Liver (tissue), 9 donors: ENCODE measurements around the gene SLC37A2. TPM values are rescaled to one million over a fixed set of nuclear protein-coding genes. Genes with fewer than 3 reads are reported as not detected.

Experiments
- DNase-seq: peaks from one replicate; pipeline ENCODE4 v3.0.0-alpha.2; 2017; ENCODE audit warnings: low spot score
- H3K27ac ChIP-seq, 2 donors: one replicate each; pipeline ENCODE4 v1.7.0; 2013; ENCODE audit warnings: inconsistent platforms in 2 of 2, low read length in 2 of 2, control low read depth in 1 of 2, low read depth in 1 of 2, mild to moderate bottlenecking in 1 of 2
- H3K27me3 ChIP-seq, 4 donors: one replicate each; pipeline versions ENCODE4 v1.6.1 to v1.7.0; 2013; ENCODE audit warnings: low read length in 3 of 4, inconsistent platforms in 1 of 4, mild to moderate bottlenecking in 1 of 4, moderate library complexity in 1 of 4; ENCODE audit not compliant: control insufficient read depth in 4 of 4, insufficient read depth in 4 of 4
- H3K36me3 ChIP-seq, 4 donors: one replicate each; pipeline versions ENCODE4 v1.6.1 to v1.7.0; 2013; ENCODE audit warnings: low read length in 3 of 4, mild to moderate bottlenecking in 3 of 4, low read depth in 1 of 4, moderate library complexity in 1 of 4; ENCODE audit not compliant: control insufficient read depth in 4 of 4, insufficient read depth in 3 of 4
- H3K4me1 ChIP-seq, 4 donors: one replicate each; pipeline versions ENCODE4 v1.6.1 to v1.7.0; 2013; ENCODE audit warnings: low read length in 3 of 4, mild to moderate bottlenecking in 3 of 4, moderate library complexity in 1 of 4; ENCODE audit not compliant: control insufficient read depth in 4 of 4, insufficient read depth in 4 of 4
- H3K4me3 ChIP-seq, 3 donors: one replicate each; pipeline versions ENCODE4 v1.6.1 to v1.7.0; 2013; ENCODE audit warnings: low read length in 3 of 3, control low read depth in 1 of 3, low read depth in 1 of 3, mild to moderate bottlenecking in 1 of 3
- H3K9ac ChIP-seq, 2 donors: one replicate each; pipeline ENCODE4 v1.7.0; 2013; ENCODE audit warnings: low read length in 2 of 2, mild to moderate bottlenecking in 2 of 2, moderate library complexity in 2 of 2, control low read depth in 1 of 2, low read depth in 1 of 2
- H3K9me3 ChIP-seq, 4 donors: one replicate each; pipeline versions ENCODE4 v1.6.1 to v1.7.0; 2013; ENCODE audit warnings: low read length in 3 of 4; ENCODE audit not compliant: control insufficient read depth in 4 of 4
- CTCF ChIP-seq: fragments of 150-350 bp; IDR thresholded peaks from 2 replicates; pipeline ENCODE4 v1.5.1; 2017; ENCODE audit warnings: improper control_type of control experiment, low read depth, low read length; ENCODE audit not compliant: missing input control
- EGR1 ChIP-seq, 2 donors: IDR thresholded peaks; 2 replicates each; pipeline ENCODE4 v1.6.1; 2016 to 2018; ENCODE audit warnings: antibody characterized with exemption in 2 of 2, low read depth in 2 of 2
- FOXA1 ChIP-seq: IDR thresholded peaks from 2 replicates; pipeline ENCODE4 v1.6.1; 2016; ENCODE audit warnings: antibody characterized with exemption
- FOXA2 ChIP-seq: IDR thresholded peaks from 2 replicates; pipeline ENCODE4 v1.6.1; 2016; ENCODE audit warnings: antibody characterized with exemption
- GABPA ChIP-seq, 2 donors: IDR thresholded peaks in 1 of 2; conservative IDR thresholded peaks in 1 of 2; 2 replicates each; pipeline ENCODE4 v1.6.1; 2016; ENCODE audit warnings: antibody characterized with exemption in 2 of 2, mild to moderate bottlenecking in 1 of 2, moderate library complexity in 1 of 2
- HNF4A ChIP-seq, 2 donors: conservative IDR thresholded peaks; 2 replicates each; pipeline ENCODE4 v1.6.1; 2016; ENCODE audit warnings: antibody characterized with exemption in 2 of 2, mild to moderate bottlenecking in 2 of 2
- HNF4G ChIP-seq: IDR thresholded peaks from 2 replicates; pipeline ENCODE4 v1.6.1; 2016; ENCODE audit warnings: antibody characterized with exemption
- JUND ChIP-seq, 2 donors: IDR thresholded peaks; 2 replicates each; pipeline ENCODE4 v1.6.1; 2016; ENCODE audit warnings: antibody characterized with exemption in 2 of 2
- NR2F2 ChIP-seq: IDR thresholded peaks from 2 replicates; pipeline ENCODE4 v1.6.1; 2016; ENCODE audit warnings: antibody characterized with exemption
- SP1 ChIP-seq: IDR thresholded peaks from 2 replicates; pipeline ENCODE4 v1.6.1; 2018; ENCODE audit warnings: antibody characterized with exemption, mild to moderate bottlenecking
- TAF1 ChIP-seq: conservative IDR thresholded peaks from 2 replicates; pipeline ENCODE4 v1.6.1; 2016; ENCODE audit warnings: antibody characterized with exemption, mild to moderate bottlenecking
- YY1 ChIP-seq: IDR thresholded peaks from 2 replicates; pipeline ENCODE4 v1.6.1; 2016; ENCODE audit warnings: antibody characterized with exemption, mild to moderate bottlenecking
- ZBTB33 ChIP-seq: IDR thresholded peaks from 2 replicates; pipeline ENCODE4 v1.6.1; 2016; ENCODE audit warnings: antibody characterized with exemption
- WGBS: extraction: QIAGEN DNeasy Blood & Tissue Kit; methylation state at CpG from one replicate; pipeline ENCODE4 v1.1.7; 2013; 5-methylcytosine and 5-hydroxymethylcytosine counted together
- polyA plus RNA-seq, 2 donors: library from polyadenylated mRNA; stranded (reverse) in 1 of 2; unstranded in 1 of 2; fragments of 200-250 nt in 1 of 2; fragments of >200 nt in 1 of 2; fragmentation: Nextera tagmentation in 1 of 2; extraction: Ambion mirVana in 1 of 2; gene quantifications; one replicate each; pipeline versions ENCODE4 v1.2.1 to v1.2.3, GENCODE V29; 2013 to 2015
- total RNA-seq, 2 donors: library from RNA; depleted of rRNA; stranded (reverse); fragments of >200 nt; gene quantifications; one replicate each; pipeline ENCODE4 v1.2.3, GENCODE V29; 2014
- TF ChIP-seq, protein P1 (sequence below): IDR thresholded peaks from 2 replicates; pipeline ENCODE4 v1.6.1; 2016; ENCODE audit warnings: antibody characterized with exemption
- TF ChIP-seq, protein P2 (sequence below): IDR thresholded peaks from 2 replicates; pipeline ENCODE4 v1.6.1; 2016; ENCODE audit warnings: antibody characterized with exemption, mild to moderate bottlenecking
- TF ChIP-seq, protein P3 (sequence below): IDR thresholded peaks from 2 replicates; pipeline ENCODE4 v1.6.1; 2016; ENCODE audit warnings: antibody characterized with exemption
- donor health status: healthy.
- donor health status: healthy.
- donor health status: healthy.
- donor health status: healthy.
- donor health status: healthy.

Gene SLC37A2
- total and polyA plus RNA-seq, 4 donors = 0.51 to 12.3 (median 5.6) TPM

GRCh38 chr11:125082611-125083311 is 19.7 kb downstream of the SLC37A2 start:
- Histone ChIP-seq H3K27ac (no peak overlapping the region), H3K9me3 (no peaks in the 10 kb centered on the region), H3K4me1 (no peaks in the 10 kb centered on the region), H3K36me3 (no peaks in the 10 kb centered on the region), H3K4me3 (no peak overlapping the region), H3K27me3 (no peaks in the 10 kb centered on the region), H3K9ac (no peak overlapping the region)
- TF ChIP-seq SP1 (no peak), FOXA1 (no peak), HNF4G (no peak), EGR1 (IDR thresholded peaks at IDR 0.05; ENCODE audit: low read depth in 2 of 2) (no peak), HNF4A (conservative IDR thresholded peaks at IDR 0.05) (no peak), NR2F2 (no peak), JUND (IDR thresholded peaks at IDR 0.05) (no peak), FOXA2 (no peak), ZBTB33 (no peak), YY1 (no peak), GABPA (IDR thresholded peaks at IDR 0.05 in 1 of 2, conservative IDR thresholded peaks at IDR 0.05 in 1 of 2) (no peak)
- TF ChIP-seq, protein P1, sequence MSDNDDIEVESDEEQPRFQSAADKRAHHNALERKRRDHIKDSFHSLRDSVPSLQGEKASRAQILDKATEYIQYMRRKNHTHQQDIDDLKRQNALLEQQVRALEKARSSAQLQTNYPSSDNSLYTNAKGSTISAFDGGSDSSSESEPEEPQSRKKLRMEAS = no peak
- TF ChIP-seq, protein P2, sequence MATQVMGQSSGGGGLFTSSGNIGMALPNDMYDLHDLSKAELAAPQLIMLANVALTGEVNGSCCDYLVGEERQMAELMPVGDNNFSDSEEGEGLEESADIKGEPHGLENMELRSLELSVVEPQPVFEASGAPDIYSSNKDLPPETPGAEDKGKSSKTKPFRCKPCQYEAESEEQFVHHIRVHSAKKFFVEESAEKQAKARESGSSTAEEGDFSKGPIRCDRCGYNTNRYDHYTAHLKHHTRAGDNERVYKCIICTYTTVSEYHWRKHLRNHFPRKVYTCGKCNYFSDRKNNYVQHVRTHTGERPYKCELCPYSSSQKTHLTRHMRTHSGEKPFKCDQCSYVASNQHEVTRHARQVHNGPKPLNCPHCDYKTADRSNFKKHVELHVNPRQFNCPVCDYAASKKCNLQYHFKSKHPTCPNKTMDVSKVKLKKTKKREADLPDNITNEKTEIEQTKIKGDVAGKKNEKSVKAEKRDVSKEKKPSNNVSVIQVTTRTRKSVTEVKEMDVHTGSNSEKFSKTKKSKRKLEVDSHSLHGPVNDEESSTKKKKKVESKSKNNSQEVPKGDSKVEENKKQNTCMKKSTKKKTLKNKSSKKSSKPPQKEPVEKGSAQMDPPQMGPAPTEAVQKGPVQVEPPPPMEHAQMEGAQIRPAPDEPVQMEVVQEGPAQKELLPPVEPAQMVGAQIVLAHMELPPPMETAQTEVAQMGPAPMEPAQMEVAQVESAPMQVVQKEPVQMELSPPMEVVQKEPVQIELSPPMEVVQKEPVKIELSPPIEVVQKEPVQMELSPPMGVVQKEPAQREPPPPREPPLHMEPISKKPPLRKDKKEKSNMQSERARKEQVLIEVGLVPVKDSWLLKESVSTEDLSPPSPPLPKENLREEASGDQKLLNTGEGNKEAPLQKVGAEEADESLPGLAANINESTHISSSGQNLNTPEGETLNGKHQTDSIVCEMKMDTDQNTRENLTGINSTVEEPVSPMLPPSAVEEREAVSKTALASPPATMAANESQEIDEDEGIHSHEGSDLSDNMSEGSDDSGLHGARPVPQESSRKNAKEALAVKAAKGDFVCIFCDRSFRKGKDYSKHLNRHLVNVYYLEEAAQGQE = no peak
- TF ChIP-seq, protein P3, sequence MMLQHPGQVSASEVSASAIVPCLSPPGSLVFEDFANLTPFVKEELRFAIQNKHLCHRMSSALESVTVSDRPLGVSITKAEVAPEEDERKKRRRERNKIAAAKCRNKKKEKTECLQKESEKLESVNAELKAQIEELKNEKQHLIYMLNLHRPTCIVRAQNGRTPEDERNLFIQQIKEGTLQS = no peak
- 85% methylated on average over 10 of the region's 10 CpGs for WGBS
- DNase-seq = peak; percentile 28

DNA sequence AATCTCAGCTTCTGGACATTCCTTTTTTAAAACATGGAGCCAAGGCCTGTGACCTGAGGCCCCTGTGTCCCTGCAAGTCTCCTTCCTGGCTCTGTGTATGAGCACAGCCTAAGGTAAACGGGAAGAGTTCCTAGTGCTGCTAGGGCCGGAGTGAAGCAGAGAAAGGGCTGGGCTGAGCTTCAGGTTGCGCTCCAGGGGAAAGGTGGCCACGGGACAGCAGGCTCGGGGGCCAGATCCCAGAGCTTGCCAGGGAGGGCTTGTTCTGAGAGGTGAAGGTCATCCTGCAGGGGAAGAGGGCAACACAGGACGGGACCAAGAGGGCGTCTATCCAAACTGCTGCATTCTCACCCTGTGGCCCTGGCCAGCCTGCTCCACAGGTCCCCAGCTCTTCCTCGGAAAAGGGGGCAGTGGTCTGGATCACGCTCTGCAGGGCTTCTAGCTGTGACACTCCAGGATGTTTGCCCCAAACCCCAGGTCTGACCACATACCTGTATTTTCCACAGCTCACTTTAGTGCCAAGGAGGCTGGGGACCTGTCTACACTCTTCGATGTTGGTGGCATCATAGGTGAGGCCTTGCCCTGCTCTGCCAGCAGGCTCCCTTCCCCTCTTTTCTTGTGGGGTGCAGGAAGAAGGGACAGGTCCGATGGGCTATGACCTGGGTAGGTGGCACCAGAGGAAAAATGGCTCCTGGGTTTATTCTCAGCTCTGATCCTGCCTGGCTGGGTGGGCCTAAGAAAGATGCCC is 20.4 kb downstream of the SLC37A2 start:
- WGBS = 74% methylated on average over 11 of the region's 11 CpGs
- no peak overlapping the region for H3K27ac ChIP-seq
- no peaks in the 10 kb centered on the region for H3K4me1 ChIP-seq
- TF ChIP-seq TAF1 = no peak
- no peak for TF ChIP-seq GABPA (IDR thresholded peaks at IDR 0.05 in 1 of 2, conservative IDR thresholded peaks at IDR 0.05 in 1 of 2)
- no peak for TF ChIP-seq EGR1 (IDR thresholded peaks at IDR 0.05; ENCODE audit: low read depth in 2 of 2)
- no peak for TF ChIP-seq HNF4G
- TF ChIP-seq, protein P1 = no peak
- no peak for TF ChIP-seq CTCF
- no peak for TF ChIP-seq ZBTB33
- no peak for TF ChIP-seq HNF4A (conservative IDR thresholded peaks at IDR 0.05)
- TF ChIP-seq SP1 = no peak
- TF ChIP-seq, protein P3 = no peak
- no peak for TF ChIP-seq NR2F2
- TF ChIP-seq YY1 = no peak
- no peaks in the 10 kb centered on the region for H3K36me3 ChIP-seq
- H3K27me3 ChIP-seq = no peaks in the 10 kb centered on the region
- no peak overlapping the region for H3K9ac ChIP-seq
- H3K9me3 ChIP-seq = no peaks in the 10 kb centered on the region
- no peak for DNase-seq
- H3K4me3 ChIP-seq = no peak overlapping the region
